Gastroesophageal sphincter (tissue), 3 donors: Measurements from ENCODE around the gene FOXO6.

Experiments
- CTCF ChIP-seq, 4 experiments: fragments of 200-600 bp in 2 of 4; fragments of 450-650 bp in 2 of 4; sonication (generic) in 1 of 4; IDR thresholded peaks; one replicate each; pipeline ENCODE4 v1.5.1; 2017 to 2019; ENCODE audit warnings: antibody characterized with exemption in 4 of 4, mild to moderate bottlenecking in 2 of 4, moderate library complexity in 2 of 4
- EP300 ChIP-seq: sonication (generic); formaldehyde crosslinking; IDR thresholded peaks from one replicate; pipeline ENCODE4 v1.6.1; 2017; ENCODE audit warnings: antibody characterized with exemption, mild to moderate bottlenecking
- POLR2A ChIP-seq, 2 donors: fragments of 450-650 bp; IDR thresholded peaks; one replicate each; pipeline ENCODE4 v1.6.1; 2017; ENCODE audit warnings: antibody characterized with exemption in 2 of 2, mild to moderate bottlenecking in 2 of 2, moderate library complexity in 1 of 2
- POLR2AphosphoS5 ChIP-seq: sonication (generic); formaldehyde crosslinking; IDR thresholded peaks from one replicate; pipeline ENCODE4 v1.6.1; 2017; ENCODE audit warnings: antibody characterized with exemption

GRCh38 chr1:41392528-41392924 is 31.3 kb downstream of the FOXO6 start:
- TF ChIP-seq POLR2AphosphoS5 (no peak), CTCF (IDR thresholded peaks at IDR 0.05) (no peak), POLR2A (IDR thresholded peaks at IDR 0.05) (no peak), EP300 (no peak)
